Vagina (tissue), 2 donors: ENCODE results near the gene FLRT2.

Experiments used
- POLR2AphosphoS5 ChIP-seq, 2 donors: sonication (generic); formaldehyde crosslinking; IDR thresholded peaks; one replicate each; pipeline ENCODE4 v1.9.0; 2017; ENCODE audit warnings: antibody characterized with exemption in 2 of 2, mild to moderate bottlenecking in 2 of 2, low read depth in 1 of 2; ENCODE audit not compliant: insufficient read depth in 1 of 2
- TF ChIP-seq, protein P1 (sequence below), 3 experiments: fragments of 450-650 bp in 2 of 3; fragments of 200-600 bp in 1 of 3; sonication (generic) in 1 of 3; IDR thresholded peaks; one replicate each; pipeline ENCODE4 v1.5.1; 2017 to 2019; ENCODE audit warnings: antibody characterized with exemption in 3 of 3, mild to moderate bottlenecking in 2 of 3, moderate library complexity in 2 of 3

DNA sequence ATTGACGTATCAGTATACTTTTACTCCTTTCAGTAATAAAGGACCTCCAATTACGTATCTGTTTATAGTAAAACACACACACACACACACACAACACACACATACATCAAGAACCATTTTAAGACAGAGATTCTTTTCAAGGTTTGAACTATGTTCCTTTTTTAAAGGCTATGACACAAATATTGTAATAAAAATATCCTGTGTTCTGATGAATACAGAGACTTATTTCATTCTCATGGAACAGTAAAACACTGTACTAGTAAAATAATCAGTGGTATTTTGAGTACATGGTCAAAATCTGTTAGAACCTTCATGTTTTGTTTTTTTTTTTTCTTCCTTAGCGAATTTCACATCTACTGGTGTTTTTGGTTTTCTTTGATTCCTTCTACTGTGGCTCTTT, 7.6 kb downstream of the FLRT2 start:
- TF ChIP-seq, protein P1, sequence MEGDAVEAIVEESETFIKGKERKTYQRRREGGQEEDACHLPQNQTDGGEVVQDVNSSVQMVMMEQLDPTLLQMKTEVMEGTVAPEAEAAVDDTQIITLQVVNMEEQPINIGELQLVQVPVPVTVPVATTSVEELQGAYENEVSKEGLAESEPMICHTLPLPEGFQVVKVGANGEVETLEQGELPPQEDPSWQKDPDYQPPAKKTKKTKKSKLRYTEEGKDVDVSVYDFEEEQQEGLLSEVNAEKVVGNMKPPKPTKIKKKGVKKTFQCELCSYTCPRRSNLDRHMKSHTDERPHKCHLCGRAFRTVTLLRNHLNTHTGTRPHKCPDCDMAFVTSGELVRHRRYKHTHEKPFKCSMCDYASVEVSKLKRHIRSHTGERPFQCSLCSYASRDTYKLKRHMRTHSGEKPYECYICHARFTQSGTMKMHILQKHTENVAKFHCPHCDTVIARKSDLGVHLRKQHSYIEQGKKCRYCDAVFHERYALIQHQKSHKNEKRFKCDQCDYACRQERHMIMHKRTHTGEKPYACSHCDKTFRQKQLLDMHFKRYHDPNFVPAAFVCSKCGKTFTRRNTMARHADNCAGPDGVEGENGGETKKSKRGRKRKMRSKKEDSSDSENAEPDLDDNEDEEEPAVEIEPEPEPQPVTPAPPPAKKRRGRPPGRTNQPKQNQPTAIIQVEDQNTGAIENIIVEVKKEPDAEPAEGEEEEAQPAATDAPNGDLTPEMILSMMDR (IDR thresholded peaks at IDR 0.05): no peak
- no peak for TF ChIP-seq POLR2AphosphoS5 (IDR thresholded peaks at IDR 0.05; ENCODE audit: insufficient read depth in 1 of 2, low read depth in 1 of 2)
